AG04449 (cell line): ENCODE measurements around the gene NPAS1.

Experiments
- CTCF ChIA-PET: fragments of 350-600 bp; formaldehyde crosslinking; extraction: SDS; loops from one replicate; lab custom pipeline; 2021; ENCODE audit warnings: antibody characterized with exemption; lab: Yijun Ruan, JAX
- POLR2A ChIA-PET: fragments of 400-600, 350-600 bp; formaldehyde crosslinking; extraction: SDS; loops from one replicate; lab custom pipeline; 2020; ENCODE audit warnings: antibody characterized with exemption, inconsistent platforms; lab: Yijun Ruan, JAX
- DNase-seq: peaks from one replicate; pipeline ENCODE4 v3.0.0-alpha.2; 2010; ENCODE audit warnings: low read depth, low spot score
- H3K4me3 ChIP-seq: 2 replicates; pipeline ENCODE4 v1.5.1; 2011; ENCODE audit warnings: low read depth, mild to moderate bottlenecking, control low read depth, low read length
- CTCF ChIP-seq: IDR thresholded peaks from one replicate; pipeline ENCODE4 v1.5.1; 2011; ENCODE audit warnings: mild to moderate bottlenecking, moderate library complexity, low read length, control low read depth, inconsistent platforms; ENCODE audit not compliant: insufficient read depth; ENCODE audit errors: missing control alignments

The NPAS1 gene

DNA sequence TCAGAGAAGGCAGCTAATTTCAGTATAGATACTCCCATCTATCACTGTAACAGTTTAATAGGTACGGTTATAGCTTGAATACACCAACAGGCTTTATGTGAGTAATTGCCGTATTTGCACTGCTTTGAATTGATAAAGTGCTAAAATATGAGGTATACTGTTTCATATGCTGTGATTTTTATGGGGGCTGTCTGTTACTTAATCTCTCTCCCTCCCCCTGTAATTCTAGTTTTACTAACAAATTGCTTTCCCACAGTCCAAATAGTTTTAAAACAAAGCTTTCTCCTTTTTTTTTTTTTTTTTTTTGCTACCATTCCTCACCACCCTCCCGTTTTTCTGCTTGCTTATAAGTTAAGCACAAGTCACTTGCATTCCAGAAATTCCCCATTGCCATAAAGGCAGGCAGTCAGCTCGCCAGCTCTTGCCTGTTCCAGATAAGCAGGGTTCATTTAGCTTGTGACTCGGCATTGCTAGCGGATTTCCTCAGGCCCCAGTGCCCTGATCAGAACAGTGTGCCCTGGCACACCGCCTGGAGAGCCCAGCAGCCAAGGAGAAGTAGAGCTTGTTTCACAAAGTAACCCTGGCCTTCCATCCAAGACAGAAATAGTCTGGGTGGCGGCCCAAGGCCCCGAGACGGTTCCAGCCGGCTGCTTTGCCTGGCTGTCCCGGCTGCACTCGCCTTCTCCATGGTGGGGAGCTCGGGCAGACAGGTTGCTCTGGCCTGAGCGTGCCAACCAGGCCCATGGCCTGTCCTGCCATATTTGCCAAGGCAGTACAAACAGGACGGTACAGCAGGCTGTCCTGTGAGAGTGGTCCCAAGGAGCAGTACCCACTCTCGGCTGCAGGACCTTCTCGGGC is 43.5 kb upstream of the NPAS1 start:
- ChIA-PET CTCF (interaction anchor here (0.5 to 4.4 kb wide), 13 partner anchors 11 to 262 kb away, joined by 3 to 36 read pairs (median 4); no protein-coding TSS in a partner anchor), POLR2A (interaction anchor here (0.6 to 2.3 kb wide), 11 partner anchors 9 to 156 kb away, joined by 3 to 10 read pairs (median 4); partner anchors contain the start of genes ARHGAP35 and ZC3H4)
- no peak for TF ChIP-seq CTCF
- no peak overlapping the region for H3K4me3 ChIP-seq
- peak; percentile 96 for DNase-seq

GRCh38 chr19:46976845-46977320 is 42.8 kb upstream of the NPAS1 start:
- ChIA-PET POLR2A (interaction anchor here (0.8 to 2.3 kb wide), 7 partner anchors 8 to 137 kb away, joined by 3 to 10 read pairs (median 4); partner anchors contain the start of genes ARHGAP35 and ZC3H4), CTCF (interaction anchor here (0.7 to 4.4 kb wide), 10 partner anchors 10 to 219 kb away, joined by 3 to 36 read pairs (median 10); no protein-coding TSS in a partner anchor)
- TF ChIP-seq CTCF, result no peak
- no peak overlapping the region for H3K4me3 ChIP-seq
- DNase-seq, result no peak

DNA sequence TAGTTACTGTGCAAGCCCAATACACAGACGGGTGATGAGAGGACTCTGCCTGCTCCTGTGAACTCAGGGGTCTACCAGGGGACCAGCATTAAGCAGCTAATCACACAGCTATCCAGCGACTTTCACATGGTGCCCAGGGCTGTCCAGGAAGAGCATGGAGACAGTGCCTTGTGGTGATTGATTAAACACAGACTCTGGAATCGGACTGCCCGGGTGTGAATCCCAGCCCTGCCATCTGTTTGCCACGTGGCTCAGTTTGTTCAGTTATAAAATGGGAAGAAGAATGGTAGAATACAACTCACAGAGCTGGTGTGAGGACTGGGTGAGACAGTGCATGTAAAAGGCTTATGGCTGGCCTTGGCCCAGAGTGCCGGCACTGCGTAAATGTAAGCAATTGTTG is 42.1 kb upstream of the NPAS1 start:
- CTCF ChIA-PET, result interaction anchor here (0.5 to 4.4 kb wide), 8 partner anchors 10 to 228 kb away, joined by 3 to 36 read pairs (median 8); no protein-coding TSS in a partner anchor

DNA sequence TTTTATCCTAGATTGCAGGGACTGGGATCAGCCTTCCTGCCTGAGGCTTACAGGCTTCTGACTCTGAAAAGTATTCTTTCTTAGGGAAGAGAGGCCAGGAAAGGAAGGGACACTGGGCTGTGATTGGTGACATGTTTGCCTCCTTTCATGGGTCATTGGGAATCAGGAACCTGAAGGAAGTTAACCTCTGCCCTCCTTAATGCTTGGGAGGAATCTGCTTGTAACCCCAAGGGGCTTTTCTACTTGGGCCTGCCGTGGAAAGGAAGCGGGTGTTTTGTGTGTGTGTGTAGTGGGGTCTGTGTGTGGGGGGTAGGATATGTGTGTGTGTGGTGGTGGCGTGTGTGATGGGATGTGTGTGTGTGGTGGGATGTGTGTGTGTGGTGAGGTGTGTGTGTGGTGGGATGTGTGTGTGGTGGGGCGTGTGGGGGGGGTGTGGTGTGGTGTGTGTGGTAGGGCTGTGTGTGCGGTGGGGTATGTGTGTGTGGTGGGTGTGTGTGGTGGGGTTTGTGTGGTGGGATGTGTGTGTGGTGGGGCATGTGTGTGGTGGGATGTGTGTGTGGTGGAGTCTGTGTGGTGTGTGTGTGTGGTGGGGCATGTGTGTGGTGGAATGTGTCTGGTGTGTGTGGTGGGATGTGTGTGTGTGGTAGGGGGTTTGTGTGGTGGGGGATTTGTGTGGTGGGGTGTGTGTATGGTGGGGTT is 41.3 kb upstream of the NPAS1 start:
- no peak overlapping the region for H3K4me3 ChIP-seq
- DNase-seq, result no peak
- ChIA-PET POLR2A (no interaction called here), CTCF (interaction anchor here (2.6 to 4.9 kb wide), 3 partner anchors 13 to 221 kb away, joined by 12 to 28 read pairs (median 12); no protein-coding TSS in a partner anchor)
- no peak for TF ChIP-seq CTCF

More for the DNA sequence above, 42.1 kb upstream of the NPAS1 start:
- TF ChIP-seq CTCF, result no peak
- H3K4me3 ChIP-seq, result no peak overlapping the region
- no peak for DNase-seq
- POLR2A ChIA-PET, result interaction anchor here (1.8 to 2.3 kb wide), 2 partner anchors 116 to 117 kb away, joined by 6 to 10 read pairs; partner anchors contain the start of gene ARHGAP35

DNA sequence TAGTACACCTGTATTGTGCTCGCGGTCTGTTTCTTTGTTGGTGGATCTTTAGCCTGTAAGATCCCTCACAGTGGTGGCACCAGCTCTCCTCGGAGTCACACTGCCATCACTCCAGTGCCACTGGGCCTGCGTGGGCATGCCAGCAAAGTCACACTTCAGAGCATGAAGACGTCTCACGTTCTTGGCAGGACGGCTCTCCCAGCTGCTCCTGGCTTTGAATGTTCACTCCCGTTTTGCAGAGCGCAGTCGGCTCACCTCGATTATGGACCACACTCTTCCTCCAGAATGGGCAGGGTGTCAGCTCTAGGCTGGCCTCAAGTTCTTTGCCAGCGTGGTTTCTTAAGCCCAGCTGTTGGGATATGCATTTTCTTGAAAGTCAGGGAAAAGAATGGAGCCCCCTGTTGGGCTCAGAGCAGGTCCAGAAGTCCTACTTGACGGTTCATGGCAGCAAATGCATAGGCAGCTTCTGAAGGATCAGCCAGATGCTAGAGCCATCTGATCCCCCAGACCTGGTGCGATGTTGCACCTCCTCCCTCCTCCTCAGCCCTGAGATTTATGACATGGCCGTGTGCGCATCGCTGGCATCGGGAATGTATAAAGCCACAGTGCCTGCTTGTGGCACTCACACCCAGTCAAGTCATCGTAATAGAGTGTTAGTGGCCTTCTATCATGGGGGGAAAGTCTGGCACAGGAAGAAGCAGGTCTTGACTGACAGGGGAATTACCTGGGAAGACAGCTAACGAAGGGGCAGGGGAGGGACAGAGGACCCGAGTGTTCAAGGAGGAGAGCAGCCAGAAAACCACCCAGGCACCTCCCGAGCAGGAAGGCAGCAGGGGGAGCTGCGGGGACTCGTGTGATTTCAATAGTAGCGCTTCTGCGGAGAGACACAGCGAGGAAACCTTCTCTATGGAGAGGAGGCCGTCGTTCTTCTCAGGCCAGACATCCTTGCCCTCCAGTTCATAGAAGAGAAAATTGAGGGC is 40.2 kb upstream of the NPAS1 start:
- no peak for DNase-seq
- POLR2A ChIA-PET, result interaction anchor here (0.6 kb wide), 1 partner anchor 229 kb away, joined by 3 read pairs; no protein-coding TSS in a partner anchor
- CTCF ChIA-PET, result interaction anchor here (1.7 to 4.9 kb wide), 4 partner anchors 12 to 194 kb away, joined by 5 to 28 read pairs (median 8); no protein-coding TSS in a partner anchor

More for the DNA sequence above, 40.2 kb upstream of the NPAS1 start:
- no peak overlapping the region for H3K4me3 ChIP-seq
- TF ChIP-seq CTCF, result no peak
